HG02642 (cell line): Measurements from ENCODE around the gene RCOR1.
"Not testable (repeated sequence)": the region's sequence is repeated elsewhere in the genome, so short reads cannot be mapped to it uniquely, and the experiment has no call there.

ENCODE experiments used
- ATAC-seq: cut with Tn5 transposase; IDR thresholded peaks from one replicate; pipeline ENCODE4 v1.9.1; 2021; ENCODE audit warnings: mild to moderate bottlenecking; ENCODE audit not compliant: unreplicated experiment, poor library complexity

Gene RCOR1

GRCh38 chr14:102570334-102570995, 22.0 kb upstream of the RCOR1 start:
- no peak for ATAC-seq

GRCh38 chr14:102571043-102571442, 21.4 kb upstream of the RCOR1 start:
- no peak for ATAC-seq

- ATAC-seq, result no peak
Measured at GRCh38 chr14:102571478-102572042, 20.9 kb upstream of the RCOR1 start.

- ATAC-seq, result not testable (repeated sequence)
Measured at GRCh38 chr14:102573161-102573560, 19.3 kb upstream of the RCOR1 start.

GRCh38 chr14:102573591-102574046, 18.8 kb upstream of the RCOR1 start:
- ATAC-seq, result no peak

GRCh38 chr14:102574281-102575159, 17.9 kb upstream of the RCOR1 start:
- ATAC-seq, result no peak

- ATAC-seq, result no peak
Measured at GRCh38 chr14:102575160-102575845, 17.1 kb upstream of the RCOR1 start.

GRCh38 chr14:102575846-102576428, 16.5 kb upstream of the RCOR1 start:
- not testable (repeated sequence) for ATAC-seq

- no peak for ATAC-seq
Measured at GRCh38 chr14:102578821-102579220, 13.6 kb upstream of the RCOR1 start.

- ATAC-seq, result no peak
Measured at GRCh38 chr14:102579696-102580549, 12.5 kb upstream of the RCOR1 start.

- ATAC-seq, result no peak
Measured at GRCh38 chr14:102580550-102581110, 11.8 kb upstream of the RCOR1 start.

- ATAC-seq, result no peak
Measured at GRCh38 chr14:102581193-102581592, 11.3 kb upstream of the RCOR1 start.

- no peak for ATAC-seq
Measured at GRCh38 chr14:102583726-102584125, 8.7 kb upstream of the RCOR1 start.

- ATAC-seq, result no peak
Measured at GRCh38 chr14:102584871-102585869, 7.3 kb upstream of the RCOR1 start.

GRCh38 chr14:102586420-102587104, 5.9 kb upstream of the RCOR1 start:
- no peak for ATAC-seq

GRCh38 chr14:102588821-102589220, 3.6 kb upstream of the RCOR1 start:
- no peak for ATAC-seq

GRCh38 chr14:102589761-102590290, 2.6 kb upstream of the RCOR1 start:
- no peak for ATAC-seq
